CD14-positive monocyte (primary cell): ENCODE measurements around the gene LTV1. TPM values are rescaled to one million over a fixed set of nuclear protein-coding genes. Genes with fewer than 3 reads are reported as not detected.

Source experiments
- DNase-seq, 3 donors: peaks; one replicate each; pipeline ENCODE4 v3.0.0-alpha.2; 2011 to 2022
- H2AFZ ChIP-seq: 2 replicates; pipeline ENCODE4 v1.6.0; 2012; ENCODE audit warnings: mild to moderate bottlenecking, low read depth, low read length, inconsistent platforms; ENCODE audit not compliant: insufficient read depth, poor library complexity, severe bottlenecking
- H3K27ac ChIP-seq, 2 donors: 1 replicate in 1 of 2; 2 replicates in 1 of 2; pipeline ENCODE4 v1.5.1; 2012 to 2013; ENCODE audit warnings: low read length in 2 of 2, control low read depth in 1 of 2, inconsistent platforms in 1 of 2, low read depth in 1 of 2, mild to moderate bottlenecking in 1 of 2
- H3K27me3 ChIP-seq, 2 donors: one replicate each; pipeline versions ENCODE4 v1.6.0 to v1.6.1; 2011 to 2013; ENCODE audit warnings: low read length in 2 of 2; ENCODE audit not compliant: control insufficient read depth in 2 of 2, insufficient read depth in 2 of 2
- H3K36me3 ChIP-seq, 2 donors: replicated peaks in 1 of 2; 1 replicate in 1 of 2; 2 replicates in 1 of 2; pipeline versions ENCODE4 v1.5.1 to v1.6.1; 2012 to 2013; ENCODE audit warnings: low read length in 2 of 2, control low read depth in 1 of 2, inconsistent platforms in 1 of 2, mild to moderate bottlenecking in 1 of 2; ENCODE audit not compliant: insufficient read depth in 2 of 2, control insufficient read depth in 1 of 2
- H3K4me1 ChIP-seq, 2 donors: 1 replicate in 1 of 2; 2 replicates in 1 of 2; pipeline versions ENCODE4 v1.5.1 to v1.6.1; 2012 to 2013; ENCODE audit warnings: low read length in 2 of 2, control low read depth in 1 of 2, inconsistent platforms in 1 of 2, mild to moderate bottlenecking in 1 of 2, moderate library complexity in 1 of 2; ENCODE audit not compliant: insufficient read depth in 2 of 2, control insufficient read depth in 1 of 2
- H3K4me2 ChIP-seq: replicated peaks from 2 replicates; pipeline ENCODE3; 2012; ENCODE audit warnings: low read length, moderate library complexity, mild to moderate bottlenecking; ENCODE audit not compliant: poor library complexity, severe bottlenecking; ENCODE audit errors: extremely low read depth
- H3K4me3 ChIP-seq, 3 experiments: fragments of 200-600 bp in 1 of 3; sonication (generic) in 1 of 3; replicated peaks in 1 of 3; 1 replicate in 2 of 3; 2 replicates in 1 of 3; pipeline ENCODE4 v1.5.1; 2011 to 2013; ENCODE audit warnings: low read length in 3 of 3, mild to moderate bottlenecking in 3 of 3, control low read depth in 2 of 3, low read depth in 2 of 3, inconsistent platforms in 1 of 3, moderate library complexity in 1 of 3
- H3K79me2 ChIP-seq: 2 replicates; pipeline ENCODE4 v1.6.0; 2012; ENCODE audit warnings: mild to moderate bottlenecking, control low read depth, inconsistent platforms, low read length, moderate library complexity; ENCODE audit not compliant: insufficient read depth
- H3K9ac ChIP-seq: 2 replicates; pipeline ENCODE4 v1.6.0; 2017; ENCODE audit warnings: low read length, mild to moderate bottlenecking; ENCODE audit not compliant: insufficient read depth, poor library complexity, severe bottlenecking
- H3K9me3 ChIP-seq, 2 donors: replicated peaks in 1 of 2; 1 replicate in 1 of 2; 2 replicates in 1 of 2; pipeline versions ENCODE4 v1.5.1 to v1.6.1; 2012 to 2013; ENCODE audit warnings: low read length in 2 of 2, control low read depth in 1 of 2; ENCODE audit not compliant: control insufficient read depth in 1 of 2, insufficient read depth in 1 of 2
- H4K20me1 ChIP-seq: 2 replicates; pipeline ENCODE4 v1.6.0; 2012; ENCODE audit warnings: mild to moderate bottlenecking, low read length, control low read depth, moderate library complexity; ENCODE audit not compliant: insufficient read depth
- H3K27ac Mint-ChIP-seq, 7 donors: one replicate each; pipeline ENCODE4 v1.8.0; 2020; ENCODE audit warnings: mild to moderate bottlenecking in 7 of 7, mixed read lengths in 7 of 7, moderate library complexity in 6 of 7, inconsistent platforms in 2 of 7
- H3K27me3 Mint-ChIP-seq, 3 donors: one replicate each; pipeline ENCODE4 v1.8.0; 2021 to 2022; ENCODE audit warnings: low read depth in 3 of 3, mild to moderate bottlenecking in 3 of 3, mixed read lengths in 3 of 3, moderate library complexity in 3 of 3, inconsistent platforms in 1 of 3
- H3K36me3 Mint-ChIP-seq, 2 donors: one replicate each; pipeline ENCODE4 v1.8.0; 2020; ENCODE audit warnings: mixed read lengths in 2 of 2, inconsistent platforms in 1 of 2, mild to moderate bottlenecking in 1 of 2
- H3K4me1 Mint-ChIP-seq: one replicate; pipeline ENCODE4 v1.8.0; 2020; ENCODE audit warnings: mild to moderate bottlenecking, mixed read lengths
- H3K4me3 Mint-ChIP-seq, 2 donors: one replicate each; pipeline ENCODE4 v1.8.0; 2020; ENCODE audit warnings: mild to moderate bottlenecking in 2 of 2, mixed read lengths in 2 of 2, moderate library complexity in 1 of 2
- H3K9me3 Mint-ChIP-seq, 7 donors: one replicate each; pipeline ENCODE4 v1.8.0; 2020 to 2022; ENCODE audit warnings: mixed read lengths in 7 of 7, mild to moderate bottlenecking in 6 of 7, moderate library complexity in 6 of 7, inconsistent platforms in 2 of 7
- CTCF ChIP-seq: fragments of 200-600 bp; IDR thresholded peaks from one replicate; pipeline ENCODE4 v1.8.0; 2022; ENCODE audit warnings: antibody characterized with exemption, mild to moderate bottlenecking
- WGBS: methylation state at CpG from one replicate; pipeline ENCODE4 v1.1.5; 2013; ENCODE audit warnings: missing lambda C conversion rate; ENCODE audit not compliant: insufficient coverage; 5-methylcytosine and 5-hydroxymethylcytosine counted together
- intact Hi-C, 2 donors: fragments of 100-400 bp; cut with micrococcal nuclease; formaldehyde crosslinking; loops; one replicate each; pipeline versions ENCODE4 v1.15.0 to v1.15.1; 2023
- polyA plus RNA-seq, 3 donors: library from polyadenylated mRNA; depleted of rRNA in 1 of 3; unstranded in 2 of 3; stranded (reverse) in 1 of 3; fragments of 300-500 nt in 2 of 3; fragments of >200 nt in 1 of 3; fragmentation: Illumina TruSeq in 2 of 3; gene quantifications; 1 replicate in 2 of 3; 2 replicates in 1 of 3; pipeline ENCODE4 v1.2.3, GENCODE V29; 2012 to 2021

LTV1 gene
- polyA plus RNA-seq, 3 donors, result 10.5 to 15.4 (median 11.6) TPM

GRCh38 chr6:143902827-143903226, 59.7 kb downstream of the LTV1 start:
- H2AFZ ChIP-seq, result no peak overlapping the region
- Mint-ChIP-seq H3K27me3 (peaks cover 0 to 2% (median 0%) of the 10 kb centered on the region in 3 donors), H3K4me3 (no peak overlapping the region), H3K4me1 (peaks cover 5% of the 10 kb centered on the region), H3K36me3 (peaks cover 3 to 7% of the 10 kb centered on the region in 2 donors), H3K9me3 (peaks cover 0 to 6% (median 1%) of the 10 kb centered on the region in 7 donors), H3K27ac (no peak overlapping the region)
- DNase-seq, result no peak
- intact Hi-C loops, result no loop called here
- no peaks in the 10 kb centered on the region for H3K4me1 ChIP-seq
- no peaks in the 10 kb centered on the region for H4K20me1 ChIP-seq
- H3K27ac ChIP-seq, result no peak overlapping the region
- H3K4me3 ChIP-seq, result no peak overlapping the region
- H3K9me3 ChIP-seq, result no peaks in the 10 kb centered on the region
- no peaks in the 10 kb centered on the region for H3K27me3 ChIP-seq
- no peak for TF ChIP-seq CTCF
- no peak overlapping the region for H3K4me2 ChIP-seq
- no peaks in the 10 kb centered on the region for H3K36me3 ChIP-seq
- 100% methylated on average over 2 of the region's 2 CpGs for WGBS
- H3K79me2 ChIP-seq, result no peaks in the 10 kb centered on the region
- H3K9ac ChIP-seq, result no peak overlapping the region

GRCh38 chr6:143911028-143911427, 67.9 kb downstream of the LTV1 start:
- peaks cover 2 to 15% of the 10 kb centered on the region in 2 donors for H3K36me3 Mint-ChIP-seq
- no peak overlapping the region for H3K9ac ChIP-seq
- H3K27ac ChIP-seq, result no peak overlapping the region
- no peak overlapping the region for H3K4me3 Mint-ChIP-seq
- no peak for TF ChIP-seq CTCF
- H3K79me2 ChIP-seq, result no peaks in the 10 kb centered on the region
- H2AFZ ChIP-seq, result no peak overlapping the region
- H4K20me1 ChIP-seq, result no peaks in the 10 kb centered on the region
- no peaks in the 10 kb centered on the region for H3K4me1 Mint-ChIP-seq
- H3K27me3 Mint-ChIP-seq, result peaks cover 0 to 1% (median 1%) of the 10 kb centered on the region in 3 donors
- no peaks in the 10 kb centered on the region for H3K27me3 ChIP-seq
- intact Hi-C loops, result no loop called here
- H3K4me2 ChIP-seq, result no peak overlapping the region
- H3K36me3 ChIP-seq, result no peaks in the 10 kb centered on the region
- H3K4me1 ChIP-seq, result no peaks in the 10 kb centered on the region
- WGBS, result no CpG with 5 or more reads among the region's 1 CpG
- no peak overlapping the region for H3K27ac Mint-ChIP-seq
- DNase-seq, result no peak
- peaks cover 18 to 43% (median 25%) of the 10 kb centered on the region in 7 donors for H3K9me3 Mint-ChIP-seq
- peaks cover 13 to 19% of the 10 kb centered on the region in 2 donors for H3K9me3 ChIP-seq
- H3K4me3 ChIP-seq, result no peak overlapping the region
